ENCODE results near the gene BBS7. TPM values are rescaled to one million over a fixed set of nuclear protein-coding genes. Genes with fewer than 3 reads are reported as not detected.

BBS7 gene
- total and polyA plus RNA-seq, 9 of the 15 experiments (the other 6 are each of a cell fraction or from before 2014, with no cell fraction given), result 13.4 to 25.8 (median 16.4) TPM

DNA sequence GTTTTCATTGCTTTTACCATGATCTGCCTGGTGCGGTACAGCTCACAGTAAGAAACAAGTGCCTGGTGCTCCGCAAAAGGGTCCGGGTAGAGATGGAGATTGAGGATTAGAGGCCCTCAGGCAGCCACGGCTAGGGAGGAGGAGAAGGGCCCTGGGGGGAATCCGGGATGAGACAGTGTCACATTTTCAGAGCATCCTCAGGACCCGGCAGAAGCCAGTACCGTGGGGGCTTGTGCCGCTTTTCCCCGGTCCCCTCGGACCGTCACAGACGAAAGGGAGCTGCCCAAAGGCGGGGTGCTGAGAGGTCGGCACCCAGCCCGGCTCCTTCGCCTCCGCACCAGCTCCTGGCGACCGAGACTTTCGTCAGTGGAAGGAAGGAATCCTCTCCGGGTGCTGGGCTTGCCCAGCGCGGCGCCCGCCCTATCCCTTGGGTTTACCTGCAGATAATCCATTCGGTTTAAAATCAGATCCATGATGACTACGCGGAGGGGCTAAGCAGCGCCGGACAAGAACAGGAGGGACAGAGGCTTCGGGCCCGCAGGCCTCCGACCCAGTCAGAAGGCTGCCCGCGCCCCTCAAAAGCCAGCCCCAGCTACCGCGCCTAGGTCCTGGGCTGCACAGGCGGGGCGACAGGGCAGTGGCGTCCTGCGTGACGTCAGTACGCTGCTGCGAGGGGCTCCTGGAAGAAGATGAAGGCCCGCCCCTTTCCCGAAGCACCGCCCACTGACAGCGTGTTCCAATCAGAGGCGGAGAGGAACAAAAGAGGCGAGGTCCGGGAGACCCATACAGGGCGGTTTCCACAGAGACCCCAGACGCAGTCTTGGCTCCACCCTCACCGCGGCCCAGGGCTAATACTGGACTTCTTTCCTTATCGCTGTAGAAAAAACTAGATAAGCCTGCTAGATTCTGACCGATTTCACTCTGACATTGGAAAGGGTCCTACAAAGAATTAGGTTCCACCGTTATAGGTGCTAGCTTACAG, at the start of gene BBS7 (continued):
- TF ChIP-seq ZBTB11 (CRISPR knock-in tag; IDR thresholded peaks at IDR 0.05), result peak in 1 of 3 experiments; percentile 64; a peak in 1 of 6 replicates
- no peak for TF ChIP-seq MYC (IDR thresholded peaks at IDR 0.05; ENCODE audit: low read depth, low read length)
- TF ChIP-seq MYC (CRISPR knock-in tag; IDR thresholded peaks at IDR 0.05; ENCODE audit: borderline replicate concordance, low read depth), result peak; percentile 30; the same call in 1 of the 2 replicates
- TF ChIP-seq SETDB1 (IDR thresholded peaks at IDR 0.05; ENCODE audit: low read length), result no peak
- peak; percentile 80 for TF ChIP-seq RFX1 (IDR thresholded peaks at IDR 0.05)
- no peak for TF ChIP-seq PRPF4 (IDR thresholded peaks at IDR 0.05; ENCODE audit: insufficient read depth, low read depth, low read length, poor library complexity, severe bottlenecking)
- peak; percentile 43; the same call in 1 of the 2 replicates for TF ChIP-seq GABPB1 (CRISPR knock-in tag; IDR thresholded peaks at IDR 0.05)
- TF ChIP-seq XRCC3 (IDR thresholded peaks at IDR 0.05), result no peak
- TF ChIP-seq, protein P1, sequence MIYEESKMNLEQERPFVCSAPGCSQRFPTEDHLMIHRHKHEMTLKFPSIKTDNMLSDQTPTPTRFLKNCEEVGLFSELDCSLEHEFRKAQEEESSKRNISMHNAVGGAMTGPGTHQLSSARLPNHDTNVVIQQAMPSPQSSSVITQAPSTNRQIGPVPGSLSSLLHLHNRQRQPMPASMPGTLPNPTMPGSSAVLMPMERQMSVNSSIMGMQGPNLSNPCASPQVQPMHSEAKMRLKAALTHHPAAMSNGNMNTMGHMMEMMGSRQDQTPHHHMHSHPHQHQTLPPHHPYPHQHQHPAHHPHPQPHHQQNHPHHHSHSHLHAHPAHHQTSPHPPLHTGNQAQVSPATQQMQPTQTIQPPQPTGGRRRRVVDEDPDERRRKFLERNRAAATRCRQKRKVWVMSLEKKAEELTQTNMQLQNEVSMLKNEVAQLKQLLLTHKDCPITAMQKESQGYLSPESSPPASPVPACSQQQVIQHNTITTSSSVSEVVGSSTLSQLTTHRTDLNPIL (CRISPR knock-in tag; IDR thresholded peaks at IDR 0.05), result no peak
- peak; percentile 60; the same call in 1 of the 2 replicates for TF ChIP-seq ZBTB7A (IDR thresholded peaks at IDR 0.05; ENCODE audit: borderline replicate concordance, control insufficient read depth, low read depth, low read length)
- TF ChIP-seq ARID1B (IDR thresholded peaks at IDR 0.05), result 0 out of 2 replicates have a peak, but pooled peaks have one; percentile 32
- peak; percentile 71 for TF ChIP-seq SP1 (CRISPR knock-in tag; IDR thresholded peaks at IDR 0.05)
- TF ChIP-seq PML (IDR thresholded peaks at IDR 0.05; ENCODE audit: low read length), result peak; percentile 44; the same call in 1 of the 2 replicates
- peak; percentile 93 for TF ChIP-seq CREB1 (IDR thresholded peaks at IDR 0.05)
- TF ChIP-seq CREB1 (CRISPR knock-in tag; IDR thresholded peaks at IDR 0.05), result peak; percentile 88
- TF ChIP-seq L3MBTL2 (IDR thresholded peaks at IDR 0.05), result peak; percentile 66
- TF ChIP-seq TCF15 (CRISPR knock-in tag; IDR thresholded peaks at IDR 0.05), result no peak
- peak; percentile 26; the same call in 1 of the 2 replicates for TF ChIP-seq ZNF316 (IDR thresholded peaks at IDR 0.05)
- peak; percentile 95 for TF ChIP-seq ATF7 (IDR thresholded peaks at IDR 0.05)
- TF ChIP-seq CTBP1 (IDR thresholded peaks at IDR 0.05; ENCODE audit: borderline replicate concordance), result peak; percentile 86
- TF ChIP-seq GMEB1 (CRISPR knock-in tag; IDR thresholded peaks at IDR 0.05), result peak; percentile 85
